H1 (cell line): Measurements from ENCODE around the gene TMEM255A. TPM values are rescaled to one million over a fixed set of nuclear protein-coding genes. Genes with fewer than 3 reads are reported as not detected.

Experiments
- ASH2L ChIP-seq: fragments of 200-600, 300-600 bp; sonication (generic); IDR thresholded peaks from one replicate; pipeline ENCODE4 v1.7.1; 2017; ENCODE audit warnings: low read length
- CBX8 ChIP-seq: fragments of 300-800, 300-1000 bp; sonication (generic); IDR thresholded peaks from 2 replicates; pipeline ENCODE4 v1.7.1; 2016; ENCODE audit warnings: low read depth, low read length, borderline replicate concordance
- CHD2 ChIP-seq: IDR thresholded peaks from 2 replicates; pipeline ENCODE4 v1.6.1; 2012; ENCODE audit warnings: low read length, improper control_type of control experiment
- CHD7 ChIP-seq: fragments of 300-600 bp; sonication (generic); IDR thresholded peaks from 2 replicates; pipeline ENCODE4 v1.7.1; 2012; ENCODE audit warnings: low read length, moderate library complexity, mild to moderate bottlenecking, inconsistent platforms; ENCODE audit not compliant: insufficient replicate concordance
- CTBP2 ChIP-seq: IDR thresholded peaks from 2 replicates; pipeline ENCODE4 v1.7.0; 2011; ENCODE audit warnings: borderline replicate concordance, mild to moderate bottlenecking, moderate library complexity, mixed read lengths, low read length; ENCODE audit not compliant: insufficient read depth, insufficient read length
- HDAC6 ChIP-seq: IDR thresholded peaks from one replicate; pipeline ENCODE4 v1.7.1; 2012; ENCODE audit warnings: low read depth, mild to moderate bottlenecking, inconsistent platforms, low read length, moderate library complexity
- JUND ChIP-seq: IDR thresholded peaks from 2 replicates; pipeline ENCODE4 v1.6.1; 2011; ENCODE audit warnings: mild to moderate bottlenecking, improper control_type of control experiment, low read length
- NRF1 ChIP-seq: IDR thresholded peaks from 2 replicates; pipeline ENCODE4 v1.6.1; 2011; ENCODE audit warnings: mild to moderate bottlenecking, low read depth, low read length, improper control_type of control experiment
- PHF8 ChIP-seq: fragments of 200-600 bp; sonication (generic); conservative IDR thresholded peaks from 2 replicates; pipeline ENCODE4 v1.7.1; 2012; ENCODE audit warnings: low read depth, mild to moderate bottlenecking, inconsistent platforms, low read length, moderate library complexity
- polyA plus RNA-seq, 7 experiments: library from polyadenylated mRNA; depleted of rRNA in 3 of 7; stranded (reverse) in 5 of 7; unstranded in 2 of 7; fragments of >200 nt in 5 of 7; fragments of 200-250 nt in 2 of 7; gene quantifications; 1 replicate in 5 of 7; 2 replicates in 1 of 7; 4 replicates in 1 of 7; pipeline versions ENCODE4 v1.2.1 to v1.2.3, GENCODE V29; 2011 to 2013; ENCODE audit warnings: missing spikeins in 2 of 7, mixed read lengths in 2 of 7
- total RNA-seq: library from RNA; stranded (reverse); fragmentation: NEBNext Ultra II Directional; extraction: Animal tissue kit (Norgen Biotek cat#: 25700); gene quantifications from 2 replicates; pipeline ENCODE4 v1.2.1, GENCODE V29; 2021

The TMEM255A gene
- total and polyA plus RNA-seq, 2 of the 8 experiments (the other 6 are each of a cell fraction or from before 2014, with no cell fraction given) = 0.73 to 2.3 TPM

- TF ChIP-seq CHD7 (no peak), NRF1 (no peak), HDAC6 (no peak), PHF8 (no peak), ASH2L (no peak), JUND (no peak), CTBP2 (no peak), CBX8 (no peak), CHD2 (no peak)
Observed at GRCh38 chrX:120282697-120283096, 28.6 kb downstream of the TMEM255A start (continued).
